GM19468 (cell line): Measurements from ENCODE around the gene PHF19.

Experiments used
- ATAC-seq: cut with Tn5 transposase; IDR thresholded peaks from one replicate; pipeline ENCODE4 v1.9.1; 2021; ENCODE audit warnings: mild to moderate bottlenecking, moderate library complexity, moderate number of reproducible peaks; ENCODE audit not compliant: unreplicated experiment; ENCODE audit errors: extremely low read depth

The PHF19 gene

GRCh38 chr9:120830865-120831264, 46.1 kb downstream of the PHF19 start:
- no peak for ATAC-seq

- no peak for ATAC-seq
These were observed 46.8 kb downstream of the PHF19 start for GRCh38 chr9:120830151-120830550.

DNA sequence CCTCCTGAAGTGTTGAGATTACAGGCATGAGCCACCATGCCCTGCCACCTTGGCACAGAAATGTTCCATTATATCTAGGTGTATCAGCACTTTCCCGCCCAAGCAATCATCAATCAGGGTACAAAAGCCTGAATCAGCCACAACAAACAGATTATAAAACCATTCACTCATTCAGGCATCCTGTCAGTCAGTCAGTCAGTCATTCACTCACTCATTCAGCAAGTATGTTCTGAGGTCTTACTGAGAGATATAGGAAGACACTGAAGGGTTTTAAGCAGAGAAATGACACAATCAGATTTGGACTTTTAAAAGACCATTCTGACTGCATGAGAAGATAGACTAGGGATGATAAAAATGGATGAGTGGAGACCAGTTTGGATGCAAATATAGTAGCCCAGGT, 47.3 kb downstream of the PHF19 start:
- no peak for ATAC-seq

GRCh38 chr9:120820095-120820494, 56.9 kb downstream of the PHF19 start:
- no peak for ATAC-seq

DNA sequence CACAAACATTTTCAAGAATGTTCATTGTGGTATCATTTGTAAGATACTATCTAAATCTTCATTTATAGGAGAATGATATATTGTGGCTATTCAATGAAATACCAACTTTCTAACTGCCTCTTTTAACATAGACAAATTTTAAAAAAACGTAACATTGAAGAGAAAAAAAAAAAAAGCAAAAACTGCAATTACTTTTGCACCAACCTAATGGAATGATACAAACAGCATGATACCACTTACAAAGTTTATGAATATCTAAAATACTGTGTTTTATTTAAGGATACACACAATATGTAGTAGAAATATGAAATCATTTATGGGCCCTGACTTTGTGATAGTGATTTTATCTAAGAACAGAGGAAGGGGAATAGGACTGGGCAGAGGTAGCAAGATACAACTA, 58.4 kb downstream of the PHF19 start:
- no peak for ATAC-seq

GRCh38 chr9:120815075-120815474, 61.9 kb downstream of the PHF19 start:
- no peak for ATAC-seq

DNA sequence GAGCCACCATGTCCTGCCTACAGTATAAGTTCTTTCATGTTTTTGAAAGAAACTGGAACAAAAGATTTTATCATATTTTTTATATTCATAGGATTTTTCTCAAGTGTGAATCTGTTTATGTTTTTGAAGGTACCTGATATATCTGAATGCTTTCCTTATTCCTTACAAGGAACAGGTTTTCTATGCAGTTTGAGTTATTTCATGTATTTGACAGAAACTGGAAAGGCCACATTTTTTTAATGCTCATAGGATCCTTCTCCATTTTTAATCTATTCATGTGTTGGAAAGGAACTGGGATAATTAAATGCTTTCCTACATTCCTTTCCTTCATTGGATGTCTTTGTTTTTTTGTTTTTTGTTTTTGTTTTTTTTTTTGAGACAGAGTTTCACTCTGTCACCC, 68.1 kb downstream of the PHF19 start:
- ATAC-seq = no peak

- no peak for ATAC-seq
These were observed 69.2 kb downstream of the PHF19 start for GRCh38 chr9:120807607-120808379.
